ENCODE results near the gene AIFM3. TPM values are rescaled to one million over a fixed set of nuclear protein-coding genes. Genes with fewer than 3 reads are reported as not detected.

Gene AIFM3
- total and polyA plus RNA-seq, 2 experiments from 2014 or later: 0.65 TPM; not detected in 1

DNA sequence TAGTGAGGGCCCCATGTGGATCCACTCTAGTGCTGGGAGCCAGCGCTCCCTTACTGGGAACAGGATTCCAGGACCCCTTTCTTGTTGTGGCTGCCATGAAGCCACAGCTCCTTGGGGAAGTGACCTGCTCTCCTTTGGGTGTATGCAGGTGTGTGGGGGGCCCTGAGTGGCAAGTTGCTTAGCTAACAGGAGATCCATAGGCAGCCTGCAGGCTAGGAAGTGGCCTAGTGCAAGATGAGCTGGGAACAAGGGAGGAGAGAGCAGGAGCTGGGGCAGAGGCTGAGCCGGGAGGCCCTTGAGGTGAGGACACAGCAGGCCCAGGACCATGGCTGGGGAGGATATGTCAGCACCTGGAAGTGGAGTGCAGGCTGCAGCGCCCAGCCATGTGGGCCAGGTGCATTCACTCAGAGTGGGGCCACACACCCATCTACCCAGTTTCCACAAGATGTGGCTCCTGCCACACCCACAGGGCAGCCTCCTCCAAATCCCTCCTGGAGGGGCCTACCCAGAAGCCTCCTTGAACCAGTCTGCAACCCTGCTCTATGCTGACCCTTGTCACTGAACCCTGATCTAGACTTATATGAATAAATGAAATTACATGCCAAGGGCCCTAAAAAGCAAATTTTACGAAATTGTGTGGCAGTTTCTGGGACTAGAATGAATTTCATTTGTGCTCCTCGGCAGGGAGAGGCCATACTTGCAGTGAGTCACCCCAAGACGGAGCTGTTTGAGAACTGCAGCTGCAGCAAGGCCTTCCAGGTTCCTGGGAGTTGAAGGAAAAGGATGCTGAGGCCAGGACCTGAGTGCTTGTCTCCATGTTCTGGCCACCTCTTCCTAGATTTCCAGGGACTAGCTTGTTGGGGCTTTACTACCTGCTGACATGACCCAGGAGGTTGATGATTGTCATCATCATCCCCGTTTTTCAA is 31.6 kb downstream of the AIFM3 start:
- H3F3A ChIP-seq (ENCODE audit: insufficient read depth): peaks cover 12% of the 10 kb centered on the region
- 0 out of 2 replicates have a peak overlapping the region, but pooled peaks have one; percentile 12 for H3K27ac ChIP-seq
- H3K9me2 ChIP-seq (ENCODE audit: insufficient read depth): no peaks in the 10 kb centered on the region
- H4K20me1 ChIP-seq (ENCODE audit: insufficient read depth): no peaks in the 10 kb centered on the region
- no peak overlapping the region for H3K4me3 ChIP-seq
- in situ Hi-C loops (cut with MboI): no loop called here
- no peak for TF ChIP-seq EZH2phosphoT487 (IDR thresholded peaks at IDR 0.05; ENCODE audit: insufficient read depth, low read depth)
- TF ChIP-seq EZH2 (IDR thresholded peaks at IDR 0.05; ENCODE audit: insufficient read depth, poor library complexity, severe bottlenecking): no peak
- 47 to 53% methylated on average over 7 of the region's 7 CpGs for WGBS, 2 experiments (ENCODE audit: low coverage in 1 of 2, low lambda C conversion rate in 2 of 2, missing lambda C conversion rate in 2 of 2)
- peak overlapping the region; percentile 17; the same call in 1 of the 2 replicates for H3K9ac ChIP-seq
- H3K27me3 ChIP-seq (replicated peaks; ENCODE audit: insufficient read depth): no peaks in the 10 kb centered on the region
- peaks cover 17% of the 10 kb centered on the region for H3K4me1 ChIP-seq (ENCODE audit: insufficient read depth)
- H3K4me2 ChIP-seq (ENCODE audit: unreplicated experiment): no peak overlapping the region
- DNase-seq: peak; percentile 63
- H3K79me2 ChIP-seq (ENCODE audit: insufficient read depth): peaks cover 34% of the 10 kb centered on the region
- no peaks in the 10 kb centered on the region for H3K9me3 ChIP-seq (ENCODE audit: low read depth)
- no peak overlapping the region for H2AFZ ChIP-seq
- no peaks in the 10 kb centered on the region for H3K36me3 ChIP-seq (ENCODE audit: low read depth)

GRCh38 chr22:20999350-21000206 is 32.5 kb downstream of the AIFM3 start:
- 88 to 91% methylated on average over 27 of the region's 27 CpGs for WGBS, 2 experiments (ENCODE audit: low coverage in 1 of 2, low lambda C conversion rate in 2 of 2, missing lambda C conversion rate in 2 of 2)
- H3K27me3 ChIP-seq (replicated peaks; ENCODE audit: insufficient read depth): no peaks in the 10 kb centered on the region
- TF ChIP-seq EZH2phosphoT487 (IDR thresholded peaks at IDR 0.05; ENCODE audit: insufficient read depth, low read depth): no peak
- no peak for TF ChIP-seq EZH2 (IDR thresholded peaks at IDR 0.05; ENCODE audit: insufficient read depth, poor library complexity, severe bottlenecking)
- in situ Hi-C loops (cut with MboI): no loop called here
- no peak for DNase-seq
- H3K9ac ChIP-seq: peak overlapping the region; percentile 17; the same call in 1 of the 2 replicates
- peaks cover 17% of the 10 kb centered on the region for H3K4me1 ChIP-seq (ENCODE audit: insufficient read depth)
- peaks cover 12% of the 10 kb centered on the region for H3F3A ChIP-seq (ENCODE audit: insufficient read depth)
- H3K4me3 ChIP-seq: peak overlapping the region; percentile 84; the same call in 1 of the 2 replicates
- peak overlapping the region; percentile 93 for H3K4me2 ChIP-seq (ENCODE audit: unreplicated experiment)
- H3K27ac ChIP-seq: 0 out of 2 replicates have a peak overlapping the region, but pooled peaks have one; percentile 12
- no peaks in the 10 kb centered on the region for H3K9me3 ChIP-seq (ENCODE audit: low read depth)
- H3K79me2 ChIP-seq (ENCODE audit: insufficient read depth): peaks cover 39% of the 10 kb centered on the region
- H3K9me2 ChIP-seq (ENCODE audit: insufficient read depth): no peaks in the 10 kb centered on the region
- H2AFZ ChIP-seq: no peak overlapping the region
- H4K20me1 ChIP-seq (ENCODE audit: insufficient read depth): no peaks in the 10 kb centered on the region
- H3K36me3 ChIP-seq (ENCODE audit: low read depth): no peaks in the 10 kb centered on the region

DNA sequence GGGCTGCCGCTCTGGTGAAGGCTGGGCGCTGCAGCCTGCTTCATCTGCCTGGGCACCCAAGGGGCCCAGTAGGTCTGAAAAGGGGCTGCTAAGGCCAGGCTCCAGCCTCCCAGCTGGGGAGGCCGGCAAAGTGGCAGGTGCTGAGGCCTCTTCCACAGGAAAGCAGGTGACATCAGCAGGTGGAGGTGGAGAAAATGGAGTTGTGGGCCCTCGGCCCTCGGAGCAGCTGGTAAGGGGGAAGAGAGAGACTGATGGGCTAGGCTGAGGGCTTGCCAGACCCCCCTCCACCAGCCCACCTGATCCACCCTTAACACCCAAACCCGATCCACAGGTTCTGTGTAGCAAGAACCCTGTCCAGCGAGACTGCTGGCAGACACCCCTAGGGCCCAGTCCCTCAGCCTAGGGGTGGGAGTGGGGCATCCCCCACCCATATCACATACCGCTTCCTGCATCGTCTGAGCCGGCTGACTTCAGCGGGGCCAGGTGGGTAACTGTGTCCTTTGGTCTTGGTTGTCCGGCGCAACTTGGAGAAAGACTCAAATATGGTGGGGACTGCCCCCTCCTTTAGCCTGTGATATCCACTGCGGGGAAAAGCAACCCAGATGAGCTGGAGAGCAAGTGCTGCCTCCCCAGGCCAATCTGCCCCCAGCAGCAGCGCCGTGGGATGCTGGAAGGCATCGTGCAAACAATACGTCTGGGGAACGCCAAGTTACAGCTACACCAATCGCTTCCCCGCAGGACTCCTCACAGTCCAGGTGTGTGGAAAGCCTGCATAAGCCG is 33.3 kb downstream of the AIFM3 start:
- H3K9ac ChIP-seq: peak overlapping the region; percentile 98
- H3K79me2 ChIP-seq (ENCODE audit: insufficient read depth): peaks cover 39% of the 10 kb centered on the region
- no peaks in the 10 kb centered on the region for H3K36me3 ChIP-seq (ENCODE audit: low read depth)
- H3K4me2 ChIP-seq (ENCODE audit: unreplicated experiment): peak overlapping the region; percentile 93
- peaks cover 12% of the 10 kb centered on the region for H3F3A ChIP-seq (ENCODE audit: insufficient read depth)
- H3K27me3 ChIP-seq (replicated peaks; ENCODE audit: insufficient read depth): no peaks in the 10 kb centered on the region
- H2AFZ ChIP-seq: no peak overlapping the region
- H3K4me1 ChIP-seq (ENCODE audit: insufficient read depth): peaks cover 17% of the 10 kb centered on the region
- in situ Hi-C loops (cut with MboI): no loop called here
- H3K4me3 ChIP-seq: peak overlapping the region; percentile 84
- no peak for TF ChIP-seq EZH2 (IDR thresholded peaks at IDR 0.05; ENCODE audit: insufficient read depth, poor library complexity, severe bottlenecking)
- WGBS, 2 experiments (ENCODE audit: low coverage in 1 of 2, low lambda C conversion rate in 2 of 2, missing lambda C conversion rate in 2 of 2): 47 to 48% methylated on average over 22 of the region's 22 CpGs
- H3K27ac ChIP-seq: peak overlapping the region; percentile 99
- no peaks in the 10 kb centered on the region for H3K9me3 ChIP-seq (ENCODE audit: low read depth)
- H3K9me2 ChIP-seq (ENCODE audit: insufficient read depth): no peaks in the 10 kb centered on the region
- DNase-seq: peak; percentile 63
- H4K20me1 ChIP-seq (ENCODE audit: insufficient read depth): no peaks in the 10 kb centered on the region

Measured in GM23248 (cell line).